Neuronal stem cell (in vitro differentiated cells): ENCODE data around the gene C4orf51.

Experiments used
- DNase-seq: peaks from one replicate; pipeline ENCODE4 v3.0.0-alpha.2; 2013; ENCODE audit warnings: low spot score
- H2AFZ ChIP-seq: one replicate; pipeline ENCODE4 v1.6.1; 2013; ENCODE audit warnings: mild to moderate bottlenecking, low read length, inconsistent platforms
- H2AK5ac ChIP-seq: 2 replicates; pipeline ENCODE4 v1.6.1; 2013; ENCODE audit warnings: low read depth, mild to moderate bottlenecking, inconsistent platforms, low read length, moderate library complexity, mixed read lengths
- H2BK120ac ChIP-seq: 2 replicates; pipeline ENCODE4 v1.6.1; 2013; ENCODE audit warnings: low read depth, mild to moderate bottlenecking, inconsistent platforms, low read length, moderate library complexity, mixed read lengths
- H2BK12ac ChIP-seq: one replicate; pipeline ENCODE4 v1.6.1; 2013; ENCODE audit warnings: low read length, inconsistent platforms
- H2BK15ac ChIP-seq: 2 replicates; pipeline ENCODE4 v1.6.1; 2013; ENCODE audit warnings: mild to moderate bottlenecking, low read length, inconsistent platforms, mixed read lengths
- H2BK5ac ChIP-seq: one replicate; pipeline ENCODE4 v1.6.1; 2013; ENCODE audit warnings: inconsistent platforms, mild to moderate bottlenecking, low read length, moderate library complexity
- H3K14ac ChIP-seq: one replicate; pipeline ENCODE4 v1.6.1; 2013; ENCODE audit warnings: low read length, inconsistent platforms
- H3K18ac ChIP-seq: 2 replicates; pipeline ENCODE4 v1.6.1; 2013; ENCODE audit warnings: low read length, inconsistent platforms
- H3K23ac ChIP-seq: 2 replicates; pipeline ENCODE4 v1.6.1; 2013; ENCODE audit warnings: low read depth, mild to moderate bottlenecking, mixed read lengths, low read length, inconsistent platforms; ENCODE audit not compliant: poor library complexity
- H3K27ac ChIP-seq: replicated peaks from 3 replicates; pipeline ENCODE4 v1.5.1; 2013; ENCODE audit warnings: low read length, inconsistent platforms
- H3K27me3 ChIP-seq, 3 experiments: 2 replicates each; pipeline ENCODE4 v1.6.1; 2013; ENCODE audit warnings: low read length in 3 of 3, mild to moderate bottlenecking in 2 of 3, inconsistent platforms in 1 of 3, low read depth in 1 of 3, mixed read lengths in 1 of 3, moderate library complexity in 1 of 3; ENCODE audit not compliant: control insufficient read depth in 3 of 3, insufficient read depth in 3 of 3
- H3K36me3 ChIP-seq, 2 donors: replicated peaks in 1 of 2; 2 replicates each; pipeline ENCODE4 v1.6.1; 2013; ENCODE audit warnings: low read length in 2 of 2; ENCODE audit not compliant: control insufficient read depth in 2 of 2, insufficient read depth in 2 of 2
- H3K4ac ChIP-seq: 2 replicates; pipeline ENCODE4 v1.6.1; 2013; ENCODE audit warnings: inconsistent platforms, mild to moderate bottlenecking, low read length, moderate library complexity
- H3K4me1 ChIP-seq, 2 donors: 1 replicate in 1 of 2; 2 replicates in 1 of 2; pipeline ENCODE4 v1.6.1; 2013; ENCODE audit warnings: low read length in 2 of 2, low read depth in 1 of 2; ENCODE audit not compliant: control insufficient read depth in 2 of 2, insufficient read depth in 1 of 2
- H3K4me2 ChIP-seq: one replicate; pipeline ENCODE4 v1.6.1; 2013; ENCODE audit warnings: mild to moderate bottlenecking, low read length, inconsistent platforms; ENCODE audit not compliant: insufficient read depth, poor library complexity, severe bottlenecking
- H3K4me3 ChIP-seq, 2 donors: 2 replicates each; pipeline ENCODE4 v1.5.1; 2013; ENCODE audit warnings: low read length in 2 of 2, mild to moderate bottlenecking in 2 of 2, inconsistent platforms in 1 of 2, moderate library complexity in 1 of 2
- H3K79me1 ChIP-seq: one replicate; pipeline ENCODE4 v1.6.1; 2013; ENCODE audit warnings: low read depth, mild to moderate bottlenecking, inconsistent platforms, low read length, moderate library complexity
- H3K9ac ChIP-seq: one replicate; pipeline ENCODE4 v1.6.1; 2013; ENCODE audit warnings: mild to moderate bottlenecking, low read depth, low read length, inconsistent platforms; ENCODE audit not compliant: poor library complexity
- H3K9me3 ChIP-seq, 2 donors: replicated peaks in 1 of 2; 2 replicates each; pipeline versions ENCODE3 to v1.6.1; 2013; ENCODE audit warnings: low read length in 2 of 2, mild to moderate bottlenecking in 2 of 2, inconsistent platforms in 1 of 2, low read depth in 1 of 2, mixed read lengths in 1 of 2, moderate library complexity in 1 of 2; ENCODE audit not compliant: control insufficient read depth in 2 of 2, insufficient read depth in 1 of 2
- H4K8ac ChIP-seq: one replicate; pipeline ENCODE4 v1.6.1; 2013; ENCODE audit warnings: low read depth, mild to moderate bottlenecking, inconsistent platforms, low read length, moderate library complexity
- H4K91ac ChIP-seq: one replicate; pipeline ENCODE4 v1.6.1; 2013; ENCODE audit warnings: low read length, low read depth, mild to moderate bottlenecking, inconsistent platforms; ENCODE audit not compliant: poor library complexity
- WGBS, 2 donors: extraction: QIAGEN DNeasy Blood & Tissue Kit; methylation state at CpG; one replicate each; pipeline ENCODE4 v1.1.7; 2013; ENCODE audit warnings: missing lambda C conversion rate in 2 of 2, mixed read lengths in 1 of 2; ENCODE audit not compliant: insufficient read length in 2 of 2, insufficient replicate concordance in 1 of 2; ENCODE audit errors: extremely low coverage in 2 of 2; 5-methylcytosine and 5-hydroxymethylcytosine counted together

C4orf51 gene

GRCh38 chr4:145739845-145740244 lies 59.9 kb downstream of the C4orf51 start:
- Histone ChIP-seq H3K4ac (no peak overlapping the region), H3K4me3 (no peak overlapping the region), H3K36me3 (no peaks in the 10 kb centered on the region), H3K4me1 (peaks cover 12 to 21% of the 10 kb centered on the region in 2 donors), H2AFZ (no peak overlapping the region), H3K9ac (no peak overlapping the region), H2BK5ac (no peak overlapping the region), H3K9me3 (no peaks in the 10 kb centered on the region), H3K27me3 (no peaks in the 10 kb centered on the region), H3K27ac (no peak overlapping the region), H3K4me2 (no peak overlapping the region), H4K91ac (no peak overlapping the region), H2BK12ac (no peak overlapping the region), H3K14ac (no peak overlapping the region), H2BK120ac (no peak overlapping the region), H4K8ac (no peak overlapping the region), H2BK15ac (no peak overlapping the region), H2AK5ac (no peak overlapping the region), H3K79me1 (no peaks in the 10 kb centered on the region), H3K18ac (no peak overlapping the region), H3K23ac (no peak overlapping the region)
- no CpG with 5 or more reads among the region's 5 CpGs for WGBS, 2 donors
- DNase-seq = no peak

DNA sequence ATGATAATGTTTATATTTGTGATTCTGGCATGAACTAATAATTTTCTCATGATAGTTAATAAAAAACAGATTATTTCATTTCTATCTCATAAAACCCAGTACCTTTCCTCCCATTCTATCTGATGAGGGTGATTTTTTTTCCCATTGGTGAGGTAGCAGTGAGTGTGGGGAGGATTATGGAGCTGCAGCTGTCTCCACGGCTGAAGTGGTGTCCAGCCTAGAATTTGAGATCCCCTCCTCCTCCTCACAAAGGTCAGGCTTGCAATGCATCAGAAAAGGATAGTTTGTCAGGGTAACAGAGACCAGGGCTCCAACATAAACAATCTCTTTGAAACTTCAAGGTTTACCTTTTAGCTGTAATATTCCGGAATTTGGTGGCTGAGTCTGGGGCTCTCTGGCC lies 60.9 kb downstream of the C4orf51 start:
- no peak overlapping the region for H3K27ac ChIP-seq
- no peak overlapping the region for H3K23ac ChIP-seq
- H4K8ac ChIP-seq = no peak overlapping the region
- H3K9me3 ChIP-seq = no peaks in the 10 kb centered on the region
- no peak overlapping the region for H2BK15ac ChIP-seq
- no CpG with 5 or more reads among the region's 2 CpGs for WGBS, 2 donors
- no peaks in the 10 kb centered on the region for H3K36me3 ChIP-seq
- peak overlapping the region; percentile 20 for H2AFZ ChIP-seq
- H3K27me3 ChIP-seq = no peaks in the 10 kb centered on the region
- H2BK5ac ChIP-seq = no peak overlapping the region
- peaks cover 6 to 12% of the 10 kb centered on the region in 2 donors for H3K4me1 ChIP-seq
- DNase-seq = no peak
- no peak overlapping the region for H3K4ac ChIP-seq
- H2AK5ac ChIP-seq = no peak overlapping the region
- H3K79me1 ChIP-seq = no peaks in the 10 kb centered on the region
- no peak overlapping the region for H3K4me2 ChIP-seq
- no peak overlapping the region for H2BK12ac ChIP-seq
- no peak overlapping the region for H3K18ac ChIP-seq
- H2BK120ac ChIP-seq = no peak overlapping the region
- H3K4me3 ChIP-seq = no peak overlapping the region
- H3K9ac ChIP-seq = no peak overlapping the region
- no peak overlapping the region for H4K91ac ChIP-seq
- no peak overlapping the region for H3K14ac ChIP-seq

- Histone ChIP-seq H2BK5ac (no peak overlapping the region), H3K23ac (no peak overlapping the region), H3K4ac (no peak overlapping the region), H3K9me3 (peaks cover 0 to 7% of the 10 kb centered on the region in 2 donors), H3K18ac (no peak overlapping the region), H4K91ac (no peak overlapping the region), H2BK120ac (no peak overlapping the region), H2AK5ac (no peak overlapping the region), H3K4me2 (no peak overlapping the region), H3K27ac (no peak overlapping the region), H3K27me3 (no peaks in the 10 kb centered on the region), H4K8ac (no peak overlapping the region), H3K36me3 (no peaks in the 10 kb centered on the region), H3K4me3 (no peak overlapping the region), H2BK12ac (no peak overlapping the region), H3K4me1 (no peaks in the 10 kb centered on the region), H2AFZ (no peak overlapping the region), H2BK15ac (no peak overlapping the region), H3K9ac (no peak overlapping the region), H3K79me1 (no peaks in the 10 kb centered on the region), H3K14ac (no peak overlapping the region)
- WGBS, 2 donors = no CpG with 5 or more reads among the region's 2 CpGs
- no peak for DNase-seq
Measured at GRCh38 chr4:145743641-145744040, 63.7 kb downstream of the C4orf51 start.

DNA sequence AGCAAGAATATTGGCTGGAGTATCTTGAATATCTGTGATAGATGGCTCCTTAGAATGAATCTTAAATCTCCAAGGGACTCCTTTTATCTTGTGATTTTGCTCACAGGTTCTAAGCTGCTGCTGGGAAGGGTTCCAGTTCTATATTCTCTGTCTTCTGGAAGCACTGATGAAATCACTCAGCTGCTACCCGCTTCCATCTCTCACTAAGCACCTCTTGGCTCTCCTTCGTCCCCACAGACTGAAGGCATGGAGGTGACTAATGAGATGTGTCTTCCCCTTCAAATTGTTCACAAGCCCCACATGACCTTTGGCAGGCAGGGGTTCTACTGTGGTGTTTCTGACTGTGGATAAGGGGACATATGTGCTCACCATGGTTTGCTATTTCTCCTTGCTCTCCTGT lies 75.9 kb downstream of the C4orf51 start:
- no peak for DNase-seq
- no peak overlapping the region for H4K8ac ChIP-seq
- no peak overlapping the region for H3K4me2 ChIP-seq
- no peaks in the 10 kb centered on the region for H3K4me1 ChIP-seq
- no CpG with 5 or more reads among the region's 2 CpGs for WGBS, 2 donors
- no peak overlapping the region for H2BK120ac ChIP-seq
- no peak overlapping the region for H3K27ac ChIP-seq
- no peak overlapping the region for H3K4me3 ChIP-seq
- no peaks in the 10 kb centered on the region for H3K27me3 ChIP-seq
- no peaks in the 10 kb centered on the region for H3K79me1 ChIP-seq
- H2BK5ac ChIP-seq = no peak overlapping the region
- H2BK15ac ChIP-seq = no peak overlapping the region
- H2BK12ac ChIP-seq = no peak overlapping the region
- H2AFZ ChIP-seq = no peak overlapping the region
- no peak overlapping the region for H3K18ac ChIP-seq
- H3K23ac ChIP-seq = no peak overlapping the region
- no peaks in the 10 kb centered on the region for H3K9me3 ChIP-seq
- H3K36me3 ChIP-seq = peaks cover 2 to 34% of the 10 kb centered on the region in 2 donors
- no peak overlapping the region for H2AK5ac ChIP-seq
- H3K9ac ChIP-seq = no peak overlapping the region
- no peak overlapping the region for H3K4ac ChIP-seq
- no peak overlapping the region for H3K14ac ChIP-seq
- no peak overlapping the region for H4K91ac ChIP-seq
